UCSD-AML1 (cell line): ENCODE results near the gene PDGFRB.
A peak's percentile ranks its signal among the peaks of the same experiment; 100 is the strongest.

Source experiments
- DNase-seq: peaks from one replicate; lab custom pipeline; 2025; ENCODE audit not compliant: unreplicated experiment; lab: John Stamatoyannopoulos, UW

Gene PDGFRB

DNA sequence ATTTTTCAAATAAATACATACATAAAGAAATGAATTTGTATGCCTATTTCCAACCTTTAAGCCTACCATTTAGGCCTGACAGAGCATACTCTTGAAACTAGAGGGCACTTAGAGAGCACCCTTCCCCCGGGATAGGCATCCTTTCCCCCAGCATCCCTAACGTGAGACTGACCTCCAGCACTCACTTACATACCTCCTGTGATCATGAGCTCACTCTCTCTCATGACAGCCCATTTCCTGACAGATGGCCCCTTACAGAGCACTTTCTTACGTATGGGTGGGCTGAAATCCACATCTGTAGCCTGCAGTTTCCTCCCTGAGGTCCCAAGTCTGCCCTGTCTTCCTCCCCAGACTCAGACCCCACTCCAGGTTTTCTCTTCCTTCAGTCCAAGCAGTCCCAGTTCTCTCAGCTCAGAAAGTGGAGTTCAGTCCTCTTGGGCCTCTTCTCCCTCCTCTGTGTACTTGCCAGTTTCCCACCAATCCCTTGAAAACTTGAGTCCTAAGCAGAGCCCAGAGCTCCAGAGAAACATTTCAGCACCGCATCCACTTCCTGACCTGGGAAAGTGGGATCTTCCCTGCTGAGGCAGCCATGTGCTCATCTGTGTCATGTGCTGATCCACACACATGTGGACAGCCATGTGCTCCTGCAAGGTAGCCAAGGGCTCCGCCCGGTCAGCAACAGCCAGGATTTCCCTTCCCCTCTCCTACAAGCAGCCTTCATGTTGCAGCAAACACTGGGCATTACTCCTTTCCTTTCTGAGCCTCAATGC, 8.8 kb upstream of the PDGFRB start:
- DNase-seq = peak; percentile 31

DNA sequence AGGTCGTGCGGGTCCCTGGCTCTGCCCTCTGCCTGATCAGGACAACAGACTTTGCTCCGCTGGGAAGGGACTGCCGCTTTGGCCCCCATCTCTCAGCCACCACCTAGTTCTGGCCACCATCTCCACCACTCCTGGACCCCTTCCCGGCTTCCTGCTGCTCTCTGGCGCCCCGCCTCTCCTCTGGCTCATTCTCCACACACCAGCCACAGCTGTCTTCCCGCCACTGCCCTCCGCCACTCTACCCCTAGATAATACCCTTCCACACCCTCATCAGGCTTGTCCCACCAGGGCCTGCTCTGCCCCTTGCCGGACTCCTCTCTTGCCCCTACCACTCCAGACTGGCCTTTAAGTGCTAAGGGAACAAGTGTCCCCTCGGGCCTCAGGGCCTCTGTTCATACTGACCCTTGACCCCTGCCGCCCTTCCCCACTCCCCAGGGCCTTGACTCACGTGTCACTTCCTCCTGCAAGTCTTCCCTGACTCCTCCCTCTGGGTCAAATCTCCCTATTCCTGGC, 8.0 kb upstream of the PDGFRB start:
- DNase-seq = no peak

DNA sequence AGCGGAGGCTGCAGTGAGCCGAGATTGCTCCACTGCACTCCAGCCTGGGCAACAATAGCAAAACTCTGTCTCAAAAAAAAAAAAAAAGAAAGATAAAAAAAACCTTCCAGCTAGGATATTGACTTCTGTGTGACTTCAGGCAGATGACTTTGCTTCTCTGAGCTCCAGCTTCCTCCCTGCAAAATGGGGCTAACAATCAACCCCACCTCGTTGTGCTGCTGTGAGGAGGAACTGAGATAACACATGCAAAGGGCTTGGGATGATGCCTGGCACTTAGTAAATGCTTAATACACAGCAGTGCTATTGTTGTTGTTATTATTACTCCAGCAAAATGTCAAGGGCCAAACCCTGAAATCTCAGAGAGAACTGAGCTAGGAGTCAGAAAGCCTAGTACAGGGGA, 7.4 kb upstream of the PDGFRB start:
- DNase-seq = no peak

DNA sequence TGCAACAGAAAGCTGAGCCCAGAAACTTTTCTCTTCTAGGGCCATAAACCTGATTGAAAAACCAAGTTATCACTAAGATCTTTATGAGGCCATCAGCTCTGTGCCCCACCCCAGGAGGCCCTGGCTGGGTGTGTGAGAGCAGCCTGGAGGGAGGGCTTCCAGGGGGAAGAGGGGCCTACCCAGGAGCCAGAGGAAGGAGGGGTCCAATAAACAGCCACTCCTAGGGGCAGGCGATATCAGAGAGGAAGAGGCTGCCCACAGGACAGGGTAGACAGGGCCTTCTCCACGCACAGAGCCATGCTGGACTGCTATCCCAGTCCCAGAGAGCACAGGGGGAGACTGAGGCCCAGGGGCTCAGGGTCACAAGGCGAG, 6.5 kb upstream of the PDGFRB start:
- no peak for DNase-seq

DNA sequence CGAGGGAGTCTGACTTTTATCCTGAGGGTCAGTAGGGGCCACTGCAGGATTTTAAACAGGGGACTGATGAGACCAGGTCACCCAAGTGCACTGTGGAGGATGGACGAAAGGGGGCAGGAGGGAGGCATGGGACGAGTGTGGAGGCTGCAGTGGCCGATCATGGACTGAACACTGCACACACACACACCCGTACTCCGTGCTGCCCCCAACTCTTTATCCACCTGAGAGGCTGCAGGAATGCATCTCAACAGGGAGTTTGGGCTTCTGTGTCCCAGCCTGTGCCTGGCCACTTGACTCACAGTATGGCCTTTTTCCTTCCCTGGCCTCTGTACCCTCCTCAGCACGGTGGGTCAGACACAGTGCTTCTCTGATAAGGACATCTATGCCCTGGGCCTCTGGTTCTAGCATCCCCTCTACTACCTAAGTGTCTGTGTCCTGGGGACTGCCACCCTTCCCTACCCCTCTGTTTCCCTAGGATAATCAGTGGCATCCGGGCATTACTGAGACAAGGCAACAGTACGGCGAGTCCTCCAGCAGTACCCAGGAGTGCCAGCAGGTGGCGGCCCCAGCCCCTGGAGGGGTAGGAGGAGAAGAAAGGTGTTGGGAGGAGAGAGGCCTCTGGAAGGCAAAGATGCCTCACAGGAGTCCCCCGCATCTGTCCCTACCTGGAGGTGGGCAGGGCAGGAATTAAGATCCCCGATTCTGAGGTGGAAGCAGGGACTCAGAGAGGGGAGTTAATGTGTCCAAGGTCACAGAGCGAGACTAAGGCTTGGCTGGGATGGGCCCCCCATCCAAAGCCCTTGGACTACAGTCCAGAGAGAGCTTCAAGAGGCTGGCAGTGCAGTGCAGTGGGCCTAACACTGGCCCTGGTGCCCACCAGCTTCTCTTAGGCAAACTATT, 5.8 kb upstream of the PDGFRB start:
- DNase-seq = peak; percentile 86

DNA sequence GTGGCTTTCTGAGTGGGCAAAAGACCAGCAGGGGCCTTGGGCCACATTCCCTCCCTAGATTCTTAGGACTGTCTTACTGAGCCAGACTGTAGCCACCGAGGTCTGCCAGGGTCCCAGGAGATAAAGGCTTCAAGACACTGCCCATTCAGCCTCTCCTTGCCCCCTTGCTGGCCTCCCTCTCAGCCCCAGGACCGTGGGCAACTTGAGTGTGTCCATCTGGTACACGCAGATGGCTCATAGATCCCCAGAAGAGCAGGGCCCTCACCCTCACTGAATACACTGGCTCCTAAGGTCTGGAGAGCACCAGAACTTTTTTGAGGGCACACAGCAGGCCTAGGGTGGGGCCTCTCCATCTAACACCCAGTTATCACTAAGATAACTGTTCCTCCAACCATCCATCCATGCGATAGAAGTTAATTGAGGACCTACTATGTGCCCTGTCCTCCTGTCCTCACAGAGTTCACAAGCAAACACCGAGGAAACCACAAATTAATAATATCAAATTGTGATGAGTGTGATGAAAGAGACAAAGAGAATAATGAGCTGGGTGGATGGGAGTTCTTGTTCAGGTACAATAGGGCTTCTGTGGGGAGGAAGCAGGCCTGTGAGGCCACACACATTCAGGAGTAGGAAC, 4.9 kb upstream of the PDGFRB start:
- DNase-seq = no peak

DNA sequence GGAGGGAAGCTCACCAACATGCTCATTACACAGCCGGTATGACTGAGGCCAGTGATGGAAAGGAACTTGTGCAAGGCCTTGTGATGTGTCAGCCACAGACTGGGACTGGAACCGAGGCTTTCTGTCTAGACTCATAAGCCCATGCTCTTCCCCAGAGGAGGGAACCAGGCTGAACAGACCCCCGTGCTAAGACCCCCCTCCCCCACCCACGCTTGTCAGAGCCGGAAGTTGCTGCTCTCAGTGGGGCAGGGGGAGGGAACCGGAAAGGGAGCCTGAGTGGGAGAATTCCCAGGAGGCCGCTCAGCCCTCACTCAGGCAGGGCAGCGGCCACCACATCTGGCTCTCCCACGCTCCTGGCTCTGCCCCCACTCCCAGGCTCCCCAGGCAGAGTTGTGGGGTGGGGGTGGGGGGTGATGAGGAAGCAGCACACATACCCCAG, 4.1 kb upstream of the PDGFRB start:
- DNase-seq = peak; percentile 92

DNA sequence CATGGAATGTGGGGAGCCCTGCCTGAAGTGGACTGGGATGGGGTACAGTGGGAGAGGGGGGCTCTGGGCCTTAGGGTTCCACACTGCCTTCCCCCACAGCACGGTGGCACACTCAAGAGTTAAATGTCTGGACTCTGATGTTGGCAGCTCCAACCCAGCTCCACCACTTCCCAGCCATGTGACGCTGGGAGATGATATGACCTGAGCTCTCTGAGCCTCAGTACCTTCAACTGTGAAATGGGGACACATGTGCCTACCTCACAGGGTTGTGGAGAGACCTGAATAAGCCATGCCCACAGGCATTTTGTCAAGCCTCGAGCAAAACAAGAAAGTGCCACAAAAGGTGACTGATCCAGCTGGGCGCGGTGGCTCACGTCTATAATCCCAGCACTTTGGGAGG, 3.4 kb upstream of the PDGFRB start:
- no peak for DNase-seq

DNA sequence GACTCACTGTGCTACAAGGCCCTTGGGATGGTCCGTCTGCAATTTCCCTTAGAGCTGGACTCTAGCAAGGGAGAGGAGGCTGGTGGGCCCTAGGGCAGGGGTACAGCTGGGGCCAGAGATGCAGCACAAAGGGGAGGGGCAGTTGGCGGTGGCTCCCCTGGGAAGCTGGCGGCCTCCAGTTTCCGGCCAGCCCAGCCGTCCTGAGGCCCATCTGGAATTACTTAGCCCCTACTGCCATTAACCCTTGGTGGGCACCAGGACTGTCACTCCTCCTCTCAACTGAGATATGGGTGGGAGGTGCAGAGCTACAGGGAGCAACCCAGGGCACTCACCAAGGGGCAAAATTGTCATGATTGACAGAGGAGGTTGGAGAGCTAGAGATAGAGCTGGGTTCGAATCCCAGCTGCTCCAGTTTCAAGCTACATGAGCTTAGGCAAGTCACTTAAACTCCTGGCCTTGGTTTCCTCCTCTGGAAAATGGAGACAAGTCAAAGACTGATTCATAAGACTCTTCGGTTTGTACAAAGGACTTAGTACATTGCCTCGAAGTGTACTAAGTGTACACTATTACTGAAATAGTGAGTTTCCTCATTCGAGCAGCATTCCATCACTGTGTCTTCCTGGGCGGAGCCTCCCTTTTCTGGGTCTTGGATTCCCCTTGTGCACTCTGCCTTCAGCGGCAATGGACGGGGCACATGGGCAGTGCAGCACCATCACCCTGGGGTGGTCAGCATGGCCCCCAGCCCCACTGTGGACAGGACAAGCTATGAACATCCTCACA, 2.7 kb upstream of the PDGFRB start:
- no peak for DNase-seq

DNA sequence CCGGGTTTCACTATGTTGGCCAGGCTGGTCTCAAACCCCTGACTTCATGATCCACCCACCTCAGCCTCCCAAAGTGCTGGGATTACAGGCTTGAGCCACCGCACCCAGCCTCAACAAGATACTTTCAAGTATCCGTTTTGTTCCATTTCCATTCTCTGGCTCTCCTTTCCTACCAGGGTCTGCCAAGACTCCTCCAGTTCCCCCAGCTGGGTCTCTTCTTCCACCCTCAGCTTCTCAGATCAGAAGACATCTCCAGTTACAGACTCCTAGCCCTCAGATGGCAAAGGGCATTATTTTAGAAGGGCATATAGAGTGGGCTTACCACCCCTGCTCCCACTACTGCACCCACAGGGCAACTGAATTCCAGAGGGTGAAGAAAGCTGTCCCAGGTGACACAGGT, 1.5 kb upstream of the PDGFRB start:
- DNase-seq = no peak

DNA sequence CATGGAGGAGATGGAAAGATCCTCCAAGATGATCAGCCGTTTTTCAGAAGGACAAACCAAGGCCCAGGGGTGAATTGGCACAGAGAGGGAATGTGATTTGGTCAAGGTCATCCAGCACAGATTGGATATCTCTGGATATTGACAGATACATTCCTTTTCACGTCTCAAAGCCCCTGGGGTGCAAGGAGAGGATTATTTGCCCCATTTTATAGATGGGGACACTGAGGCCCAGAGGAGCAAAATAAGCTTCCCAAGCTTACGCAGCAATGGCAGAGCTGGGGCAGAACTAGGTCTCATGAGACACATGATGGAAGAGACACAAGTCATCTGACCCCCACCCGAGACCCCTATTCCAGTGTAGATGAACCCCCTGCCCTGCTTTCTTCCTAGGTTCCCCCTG, 895 bp upstream of the PDGFRB start:
- no peak for DNase-seq

DNA sequence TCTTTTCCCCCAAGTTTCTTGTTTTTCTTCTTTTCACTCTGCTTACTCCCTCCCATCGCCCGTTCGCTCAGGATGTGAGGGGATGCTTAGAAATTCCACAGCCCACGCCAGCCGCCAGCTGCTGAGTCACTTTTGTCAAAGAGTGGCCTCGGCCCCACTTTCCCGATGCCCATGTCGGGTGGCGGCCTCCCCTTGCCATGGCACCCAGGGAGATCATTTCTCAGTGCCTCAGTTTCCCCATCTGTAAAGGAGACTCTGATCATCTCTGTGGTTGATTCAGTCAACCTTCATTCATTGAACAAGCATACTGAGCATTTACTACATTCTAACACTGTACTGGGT, 353 bp upstream of the PDGFRB start:
- DNase-seq = no peak

DNA sequence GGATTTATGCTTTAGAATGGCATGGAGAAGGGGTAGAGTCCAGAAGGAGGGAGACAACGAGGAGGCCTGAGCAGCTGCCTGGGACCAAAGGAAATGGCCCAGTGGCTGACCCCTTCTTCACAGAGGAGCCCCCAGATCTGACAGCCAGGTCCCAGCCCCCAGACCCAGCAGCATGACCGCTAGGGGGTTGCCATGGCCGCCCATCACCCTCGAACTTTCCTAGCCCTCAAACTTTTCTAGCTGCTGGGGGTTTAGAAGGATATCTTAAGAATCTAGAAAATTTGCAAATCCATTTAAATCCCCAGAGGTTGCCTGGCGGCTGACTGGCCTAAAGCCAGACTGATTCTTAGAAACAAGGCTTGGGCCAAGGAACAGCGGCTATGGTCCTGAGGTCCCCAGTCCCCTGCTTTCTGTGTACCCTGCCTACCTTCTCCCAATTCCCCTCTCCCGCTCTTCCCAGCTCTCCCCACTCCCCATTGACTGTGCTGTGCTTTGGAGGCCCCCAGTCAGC, 972 bp downstream of the PDGFRB start:
- DNase-seq = no peak

DNA sequence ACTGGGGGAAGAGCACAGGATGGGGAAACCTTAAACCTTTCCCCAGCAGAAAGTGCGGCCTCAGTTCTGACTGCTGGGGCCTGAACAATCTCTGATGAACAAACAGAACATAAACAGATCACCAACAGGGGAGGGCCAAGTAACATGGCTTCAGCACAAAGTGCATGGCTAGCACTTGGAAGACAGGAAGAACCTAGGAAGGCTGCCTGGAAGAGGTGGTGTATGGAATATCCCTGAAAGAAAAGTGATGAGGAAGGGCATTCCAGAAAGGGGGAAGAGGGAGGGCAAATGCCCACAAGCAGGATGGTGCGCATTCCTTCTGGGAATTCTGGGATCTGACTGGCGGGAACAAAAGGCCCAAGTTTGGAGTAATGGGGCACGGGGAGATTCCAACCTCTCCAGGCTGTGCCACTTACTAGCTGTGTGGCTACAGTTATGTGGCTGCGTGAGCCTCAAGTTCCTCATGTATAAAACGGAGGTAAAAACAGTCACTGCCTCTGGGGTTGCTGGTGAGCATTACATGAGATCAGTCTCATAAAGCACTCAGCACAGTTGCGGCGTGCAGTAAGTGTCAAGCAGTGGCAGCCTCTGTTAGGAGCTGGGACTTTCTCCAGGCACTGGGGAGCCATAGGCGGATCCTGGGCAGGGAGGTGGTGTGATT, 1.6 kb downstream of the PDGFRB start:
- DNase-seq = peak; percentile 64

DNA sequence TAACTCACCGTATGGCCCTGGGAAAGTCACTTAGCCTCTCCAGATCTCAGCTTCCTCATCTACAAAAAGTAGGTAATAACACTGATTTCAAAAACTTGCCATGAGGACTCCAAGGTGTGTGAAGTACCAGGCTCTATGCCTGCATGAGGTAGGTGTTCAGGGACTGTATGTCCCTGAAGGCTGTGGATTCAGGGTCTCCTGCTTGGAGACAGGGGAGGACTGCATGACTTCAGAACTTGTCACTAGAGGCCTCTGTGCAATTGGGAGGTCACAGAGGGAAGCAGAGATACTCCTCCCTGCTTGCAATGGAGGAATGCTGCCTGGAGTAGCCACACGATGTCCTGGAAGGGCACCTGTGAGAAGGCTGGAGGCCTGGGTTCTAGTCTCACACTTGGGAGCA, 2.2 kb downstream of the PDGFRB start:
- no peak for DNase-seq

DNA sequence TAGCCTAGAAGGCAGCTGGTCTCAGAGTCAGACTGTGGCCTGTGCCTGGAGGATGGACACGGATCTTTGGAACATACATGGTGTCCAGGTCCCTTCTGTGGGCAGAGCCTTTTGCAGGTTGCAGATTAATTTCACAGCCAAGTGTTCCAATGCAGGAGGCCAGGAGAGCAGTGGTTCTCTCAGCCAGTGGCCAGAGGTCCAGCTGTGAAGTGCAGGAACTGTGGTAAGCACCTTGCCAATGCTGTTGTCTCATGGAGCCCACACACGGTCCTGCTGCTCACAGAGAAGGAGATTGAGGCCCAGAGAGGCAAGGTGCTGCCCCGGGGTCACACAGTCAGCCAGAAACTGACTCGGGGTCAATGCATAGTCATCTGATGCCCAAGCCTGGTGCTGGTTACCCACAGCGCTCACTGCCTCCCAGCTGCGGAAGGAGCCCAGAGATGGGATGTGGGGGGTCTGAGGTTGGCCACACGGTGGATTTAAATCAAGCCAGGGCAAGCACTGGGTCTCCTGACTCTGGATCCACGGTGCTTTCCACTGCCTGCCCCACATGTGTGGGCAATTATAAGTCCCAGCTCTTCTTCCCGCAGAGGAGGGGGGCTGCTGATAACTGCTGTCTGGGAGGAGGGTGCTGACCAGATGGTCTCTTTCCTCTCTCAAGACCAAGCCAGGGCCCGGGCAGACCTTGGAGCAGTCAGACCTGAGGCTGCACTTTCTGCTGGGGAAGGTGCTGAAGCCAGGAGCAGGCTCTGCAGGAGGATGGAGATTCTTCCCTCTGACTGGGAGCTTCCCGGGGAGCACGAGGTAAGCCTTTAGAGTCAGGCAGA, 2.8 kb downstream of the PDGFRB start:
- DNase-seq = no peak

DNA sequence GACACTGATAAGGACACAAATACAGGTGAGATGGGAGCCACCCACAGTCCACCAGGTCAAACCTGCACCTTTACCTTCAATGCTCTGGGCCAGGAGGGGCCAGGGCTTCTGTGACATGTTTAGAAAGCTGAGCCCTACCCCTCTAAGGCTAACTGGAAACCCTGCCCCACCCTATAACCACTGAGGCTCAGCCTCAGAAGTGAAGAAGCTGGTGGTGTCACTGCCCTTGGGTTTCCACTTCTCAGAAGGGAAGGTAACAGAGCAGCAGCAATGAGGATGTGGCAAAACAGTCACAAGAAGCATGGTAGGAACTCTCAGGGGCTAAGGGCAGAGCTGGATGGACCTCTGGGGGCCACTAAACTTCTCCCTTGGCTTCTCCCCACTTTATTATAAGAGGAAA, 6.0 kb downstream of the PDGFRB start:
- DNase-seq = no peak

DNA sequence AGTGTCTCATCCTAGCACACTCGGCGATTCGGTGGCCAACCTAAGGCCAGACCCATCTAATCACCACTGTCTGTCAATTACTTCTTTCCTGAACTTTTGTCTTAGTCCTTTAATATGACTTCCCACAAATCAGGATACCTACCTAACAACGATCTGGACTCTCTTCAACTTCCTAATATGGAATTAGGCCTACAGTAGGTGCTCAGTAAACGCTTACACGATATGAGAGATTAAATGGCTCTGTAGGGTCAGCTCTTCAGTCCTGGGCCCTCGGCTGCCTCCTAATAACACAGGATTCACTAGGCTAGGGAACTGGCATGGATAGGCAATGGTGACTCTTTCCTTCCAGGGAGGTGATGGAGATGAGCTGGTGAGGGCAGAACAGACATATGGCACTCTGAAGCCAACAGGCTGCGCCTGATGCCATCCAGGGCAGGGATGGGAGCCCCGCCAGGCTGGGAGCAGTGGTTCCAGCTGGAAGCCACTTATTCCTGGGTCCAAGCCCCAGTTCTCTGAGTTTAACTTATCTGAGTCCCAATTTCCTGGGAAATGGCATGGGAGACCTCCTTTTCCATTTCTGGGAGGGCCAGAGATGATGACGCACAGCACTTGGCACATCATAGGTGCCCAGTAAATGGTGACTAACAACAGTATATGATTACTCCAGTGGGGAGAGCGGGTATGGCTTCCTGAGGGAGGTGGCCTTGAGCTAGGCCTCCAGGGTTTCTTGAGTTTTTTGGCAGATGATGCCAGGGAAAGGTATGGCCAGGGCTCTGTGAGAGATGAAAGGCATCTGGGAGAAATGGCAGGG, 7.3 kb downstream of the PDGFRB start:
- no peak for DNase-seq

DNA sequence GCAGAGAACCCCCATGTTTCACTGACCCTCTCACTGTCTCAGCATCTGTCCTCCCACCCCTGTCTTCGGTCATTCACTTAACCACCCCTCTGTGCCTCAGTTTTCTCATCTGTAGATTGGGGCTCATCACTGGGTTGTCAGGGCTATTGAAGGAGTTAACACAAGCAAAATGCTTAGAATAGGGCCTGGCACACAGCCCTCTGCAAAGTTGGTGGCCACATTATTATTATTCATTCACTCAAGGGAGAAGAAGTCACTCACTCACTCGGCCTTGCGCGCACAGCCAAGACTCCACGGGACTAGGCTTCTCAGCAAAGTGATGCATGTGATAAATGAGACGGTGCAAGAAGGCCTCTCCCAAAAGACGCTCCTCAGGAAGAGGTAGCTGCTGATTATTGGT, 8.0 kb downstream of the PDGFRB start:
- DNase-seq = no peak
